ENCODE data around the gene MAN2B1.
"Not testable (repeated sequence)": the region's sequence is repeated elsewhere in the genome, so short reads cannot be mapped to it uniquely, and the experiment has no call there.

MAN2B1 gene

GRCh38 chr19:12656899-12657571 is 9.5 kb downstream of the MAN2B1 start:
- no peak for DNase-seq

GRCh38 chr19:12655546-12655945 is 11.0 kb downstream of the MAN2B1 start:
- DNase-seq = no peak

GRCh38 chr19:12652219-12652618 is 14.3 kb downstream of the MAN2B1 start:
- no peak for DNase-seq

GRCh38 chr19:12649941-12650340 is 16.6 kb downstream of the MAN2B1 start:
- no peak for DNase-seq

GRCh38 chr19:12648088-12648487 is 18.5 kb downstream of the MAN2B1 start:
- DNase-seq = no peak

GRCh38 chr19:12647490-12648071 is 19.0 kb downstream of the MAN2B1 start:
- DNase-seq = peak; percentile 22

GRCh38 chr19:12647047-12647446 is 19.5 kb downstream of the MAN2B1 start:
- no peak for DNase-seq

GRCh38 chr19:12646551-12646950 is 20.0 kb downstream of the MAN2B1 start:
- DNase-seq = no peak

GRCh38 chr19:12643716-12644115 is 22.8 kb downstream of the MAN2B1 start:
- DNase-seq = not testable (repeated sequence)

GRCh38 chr19:12642506-12642905 is 24.0 kb downstream of the MAN2B1 start:
- DNase-seq = no peak

- no peak for DNase-seq
Measured at GRCh38 chr19:12641456-12641855, 25.1 kb downstream of the MAN2B1 start.

GRCh38 chr19:12639901-12640613 is 26.5 kb downstream of the MAN2B1 start:
- DNase-seq = peak; percentile 22

- no peak for DNase-seq
Measured at GRCh38 chr19:12638611-12639182, 27.8 kb downstream of the MAN2B1 start.

GRCh38 chr19:12636631-12637030 is 29.9 kb downstream of the MAN2B1 start:
- DNase-seq = no peak

- DNase-seq = no peak
Measured at GRCh38 chr19:12629215-12629614, 37.3 kb downstream of the MAN2B1 start.

- no peak for DNase-seq
Measured at GRCh38 chr19:12628040-12629022, 38.2 kb downstream of the MAN2B1 start.

GRCh38 chr19:12626958-12627357 is 39.6 kb downstream of the MAN2B1 start:
- DNase-seq = no peak

GRCh38 chr19:12623361-12624031 is 43.0 kb downstream of the MAN2B1 start:
- no peak for DNase-seq

- not testable (repeated sequence) for DNase-seq
Measured at GRCh38 chr19:12621253-12622024, 45.1 kb downstream of the MAN2B1 start.

- DNase-seq = no peak
Measured at GRCh38 chr19:12617646-12618045, 48.9 kb downstream of the MAN2B1 start.

- peak; percentile 4 for DNase-seq
Measured at GRCh38 chr19:12611361-12611699, 55.2 kb downstream of the MAN2B1 start.
